Stimulated activated CD4-positive, alpha-beta T cell treated with anti-CD3 and anti-CD28 coated beads, Interleukin-15, amount 100 ng/mL, for 48 hours (primary cell): Measurements from ENCODE around the gene STPG2.

Experiments used
- DNase-seq, 2 donors: peaks; one replicate each; pipeline ENCODE4 v3.0.0-alpha.2; 2020; ENCODE audit warnings: low read depth in 2 of 2

STPG2 gene

GRCh38 chr4:97812768-97813167 lies 330.5 kb downstream of the STPG2 start:
- DNase-seq = no peak

GRCh38 chr4:97786306-97786920 lies 356.9 kb downstream of the STPG2 start:
- DNase-seq = no peak

GRCh38 chr4:97778174-97778573 lies 365.1 kb downstream of the STPG2 start:
- DNase-seq = no peak

GRCh38 chr4:97774347-97774989 lies 368.8 kb downstream of the STPG2 start:
- no peak for DNase-seq

- DNase-seq = no peak
Observed at GRCh38 chr4:97770222-97770621, 373.1 kb downstream of the STPG2 start.

- DNase-seq = no peak
Observed at GRCh38 chr4:97762115-97762512, 381.2 kb downstream of the STPG2 start.

GRCh38 chr4:97761445-97762114 lies 381.7 kb downstream of the STPG2 start:
- no peak for DNase-seq

- DNase-seq = no peak
Observed at GRCh38 chr4:97759785-97760184, 383.5 kb downstream of the STPG2 start.

GRCh38 chr4:97752599-97752998 lies 390.7 kb downstream of the STPG2 start:
- no peak for DNase-seq

- no peak for DNase-seq
Observed at GRCh38 chr4:97747945-97748344, 395.3 kb downstream of the STPG2 start.

GRCh38 chr4:97720869-97721432 lies 422.3 kb downstream of the STPG2 start:
- DNase-seq = no peak

- no peak for DNase-seq
Observed at GRCh38 chr4:97691111-97691605, 452.1 kb downstream of the STPG2 start.

GRCh38 chr4:97670703-97671269 lies 472.5 kb downstream of the STPG2 start:
- DNase-seq = no peak

GRCh38 chr4:97665553-97665952 lies 477.7 kb downstream of the STPG2 start:
- no peak for DNase-seq

- no peak for DNase-seq
Observed at GRCh38 chr4:97664741-97665140, 478.5 kb downstream of the STPG2 start.

- no peak for DNase-seq
Observed at GRCh38 chr4:97662133-97662532, 481.1 kb downstream of the STPG2 start.

GRCh38 chr4:97656044-97656720 lies 487.1 kb downstream of the STPG2 start:
- no peak for DNase-seq

GRCh38 chr4:97653701-97654100 lies 489.6 kb downstream of the STPG2 start:
- DNase-seq = no peak

- no peak for DNase-seq
Observed at GRCh38 chr4:97646997-97647396, 496.3 kb downstream of the STPG2 start.

GRCh38 chr4:97645071-97645821 lies 498.0 kb downstream of the STPG2 start:
- DNase-seq = no peak

GRCh38 chr4:97643179-97643578 lies 500.1 kb downstream of the STPG2 start:
- DNase-seq = no peak
